GM04504 (cell line): Measurements from ENCODE around the gene CNR2.
"Not testable (repeated sequence)": the region's sequence is repeated elsewhere in the genome, so short reads cannot be mapped to it uniquely, and the experiment has no call there.

ENCODE experiments used
- DNase-seq: peaks from one replicate; pipeline ENCODE4 v3.0.0-alpha.2; 2012; ENCODE audit warnings: low read depth

CNR2 gene

DNA sequence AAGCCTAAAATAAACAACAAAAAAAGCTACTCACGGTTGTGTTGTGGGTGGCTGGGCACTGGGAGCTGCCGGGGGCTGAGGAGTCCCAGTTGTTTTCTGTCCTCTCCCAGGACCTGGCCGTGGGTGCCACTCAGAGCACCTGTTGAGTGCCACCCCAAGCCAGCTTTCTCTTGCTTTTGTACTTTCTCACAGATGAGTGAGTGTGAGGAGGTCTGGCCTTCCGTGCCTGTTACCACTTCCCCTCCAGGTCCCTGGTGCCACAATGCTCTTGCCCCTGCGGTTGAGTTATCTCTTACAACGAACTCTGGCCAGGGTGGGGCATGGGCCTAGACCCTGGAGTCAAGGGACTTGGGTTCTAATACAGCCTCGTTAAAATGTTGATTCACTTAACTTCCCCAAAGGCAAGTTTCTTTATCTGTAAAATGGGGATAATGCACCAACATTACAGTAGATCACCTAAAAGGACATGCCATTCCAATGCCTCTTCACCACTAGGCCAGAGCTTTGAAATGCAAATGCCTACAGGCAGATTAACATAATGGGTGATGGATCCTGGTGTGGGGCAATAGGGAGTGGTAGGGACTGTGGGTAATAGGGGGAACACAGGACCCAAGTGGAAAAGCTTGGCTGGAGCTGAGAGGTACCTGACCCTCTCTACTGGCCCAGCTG lies at the start of gene CNR2:
TSS of gene CNR2 (minus strand) at position 151 of the 669 bp plus-strand sequence. CDS start 37,745 bp downstream, outside the sequence.
- no peak for DNase-seq

- no peak for DNase-seq
Observed at GRCh38 chr1:23960291-23961020, 47.3 kb upstream of the CNR2 start.

DNA sequence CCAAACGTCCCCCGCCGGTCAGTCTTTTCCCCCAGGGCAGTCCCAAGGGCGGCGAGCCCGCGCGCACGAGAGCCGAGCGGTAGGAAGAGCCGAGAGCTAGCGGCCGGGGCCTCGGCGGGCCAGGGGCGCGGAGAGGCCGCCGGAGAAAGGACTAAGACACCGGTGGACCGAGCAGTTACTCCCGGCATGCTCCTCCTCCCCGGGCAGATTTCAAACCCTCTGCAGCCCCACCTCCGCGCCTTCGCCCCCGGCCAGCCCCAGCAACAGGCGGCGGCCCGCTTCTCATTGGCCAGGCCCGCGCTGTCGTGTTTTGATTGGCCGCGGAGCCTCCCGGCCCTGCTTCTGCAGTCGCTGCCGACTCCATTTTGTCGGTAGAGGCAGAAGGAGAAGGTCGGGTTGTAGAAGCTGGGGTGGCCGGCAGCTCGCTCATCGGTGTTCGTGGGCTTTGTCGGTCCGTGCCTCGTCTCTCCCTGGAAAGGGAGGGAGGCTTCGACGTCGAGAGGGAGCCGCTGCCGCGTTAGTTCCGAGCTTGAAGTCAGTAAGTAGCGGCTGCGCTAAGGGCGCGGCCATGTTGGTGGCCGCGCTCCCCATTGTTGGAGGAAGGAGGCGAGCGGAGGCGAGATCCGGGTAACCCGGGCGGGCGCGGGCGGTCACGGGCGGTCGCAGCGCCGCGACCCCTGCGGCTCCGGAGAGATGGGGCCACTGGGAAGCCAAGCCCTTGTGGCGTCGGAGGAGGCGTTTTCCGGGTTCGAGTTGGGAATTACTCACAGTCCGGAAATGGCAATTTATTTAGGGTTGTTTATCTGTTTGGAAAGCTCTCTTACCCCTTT lies 46.5 kb upstream of the CNR2 start, which contains the start of gene PNRC2:
TSS of gene PNRC2 (plus strand) at position 368 of the 830 bp plus-strand sequence. CDS start 1,630 bp downstream, outside the sequence.
- DNase-seq: peak; percentile 92

DNA sequence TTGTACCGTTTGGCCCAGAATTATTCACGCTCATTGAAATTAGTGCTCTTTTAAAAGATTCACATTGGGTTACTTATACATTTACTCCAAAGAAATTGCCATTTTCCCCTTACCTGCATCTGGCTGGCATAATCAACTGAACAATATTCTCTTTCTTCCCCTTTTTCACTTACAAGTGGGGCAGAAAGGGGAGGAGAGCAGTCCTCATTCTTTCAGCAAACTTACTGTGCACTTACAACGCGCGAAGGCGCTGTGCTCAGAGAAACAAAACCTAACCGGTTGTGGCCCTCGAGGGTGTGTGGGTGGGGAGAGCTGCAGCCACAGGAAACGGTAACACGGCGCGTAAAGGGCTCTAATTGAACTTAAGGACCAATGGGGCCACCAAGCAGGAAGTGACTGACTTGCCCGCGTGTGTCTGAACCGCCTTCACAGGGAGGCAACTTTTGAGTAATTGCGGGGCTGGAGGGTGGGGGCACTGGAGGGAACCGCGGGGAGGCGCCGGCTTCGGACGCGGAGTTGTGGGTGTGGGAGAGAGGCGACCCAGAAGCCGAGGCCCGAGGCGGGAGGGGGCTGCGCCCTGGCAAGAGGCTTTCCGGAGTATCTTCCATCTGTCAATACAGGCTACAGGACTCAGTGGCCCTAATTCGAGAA lies 45.8 kb upstream of the CNR2 start:
- DNase-seq: peak; percentile 64

GRCh38 chr1:23958040-23958809 lies 45.1 kb upstream of the CNR2 start:
- DNase-seq: not testable (repeated sequence)

- DNase-seq: no peak
Observed at GRCh38 chr1:23957096-23957495, 43.9 kb upstream of the CNR2 start.

DNA sequence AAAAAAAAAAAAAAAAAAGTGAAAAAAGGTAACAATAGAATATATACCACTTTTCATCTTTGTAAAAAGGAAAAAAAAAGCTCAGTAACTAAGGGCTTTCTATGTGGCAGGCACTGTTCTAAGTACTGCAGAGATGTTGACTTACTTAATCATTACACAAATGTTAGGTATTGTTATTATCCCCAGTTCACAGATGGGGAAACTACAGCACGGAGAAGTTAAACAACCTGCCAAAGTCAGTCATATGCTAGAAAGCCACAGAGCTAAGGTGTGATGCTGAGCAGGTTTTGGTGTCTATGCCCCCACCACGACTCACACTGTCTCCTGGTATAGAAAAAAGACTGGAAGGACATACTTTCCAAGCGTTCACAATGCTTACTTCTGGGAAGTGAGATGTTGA lies 39.9 kb upstream of the CNR2 start:
- no peak for DNase-seq

DNA sequence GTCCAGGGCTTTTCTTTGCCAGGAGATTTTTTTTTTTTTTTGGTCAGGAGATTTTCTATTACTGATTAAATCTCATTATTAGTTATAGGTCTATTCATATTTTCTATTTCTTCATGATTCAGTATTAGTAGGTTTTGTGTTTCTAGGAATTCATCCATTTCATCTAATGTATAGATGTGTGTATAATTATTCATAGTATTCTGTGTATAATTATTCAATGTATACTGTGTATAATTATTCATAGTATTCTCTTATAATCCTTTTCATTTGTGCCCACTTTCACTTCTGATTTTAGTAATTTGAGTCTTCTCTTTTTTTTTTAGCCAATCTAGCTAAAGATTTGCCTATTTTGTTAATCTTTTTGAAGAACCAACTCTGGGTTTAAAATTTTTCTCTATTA lies 34.2 kb upstream of the CNR2 start:
- DNase-seq: no peak

- no peak for DNase-seq
Observed at GRCh38 chr1:23936481-23937176, 23.5 kb upstream of the CNR2 start.

- no peak for DNase-seq
Observed at GRCh38 chr1:23931491-23931880, 18.3 kb upstream of the CNR2 start.

DNA sequence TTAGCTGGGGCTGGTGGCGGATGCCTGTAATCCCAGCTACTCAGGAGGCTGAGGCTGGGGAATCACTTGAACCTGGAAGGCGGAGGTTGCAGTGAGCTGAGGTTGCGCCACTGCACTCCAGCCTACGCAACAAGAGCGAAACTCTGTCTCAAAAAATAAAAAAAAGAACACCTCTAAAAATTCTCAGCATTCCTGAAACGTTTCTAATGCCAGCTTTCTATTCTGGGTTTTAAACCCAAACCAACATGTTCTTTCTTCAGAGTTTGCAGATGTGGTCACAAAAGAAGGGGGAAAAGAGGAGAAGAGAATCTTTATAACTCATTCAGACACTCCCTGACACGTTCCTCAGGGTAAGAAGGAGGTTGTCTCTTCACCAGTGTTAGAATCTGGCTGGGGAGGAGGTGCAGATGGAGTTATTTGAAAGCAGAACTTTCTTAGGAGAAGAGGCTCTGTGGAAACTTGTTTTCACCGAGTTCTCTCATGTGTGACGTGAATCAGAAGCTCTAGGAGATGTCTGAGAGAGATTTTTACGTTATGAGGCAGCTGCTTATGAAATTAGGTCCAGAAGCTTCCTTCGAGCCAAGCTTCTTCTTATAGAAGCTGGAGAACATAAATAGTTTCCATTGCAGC lies 17.8 kb upstream of the CNR2 start:
- peak; percentile 31 for DNase-seq

- DNase-seq: no peak
Observed at GRCh38 chr1:23930270-23930669, 17.1 kb upstream of the CNR2 start.

- DNase-seq: no peak
Observed at GRCh38 chr1:23928789-23929188, 15.6 kb upstream of the CNR2 start.

DNA sequence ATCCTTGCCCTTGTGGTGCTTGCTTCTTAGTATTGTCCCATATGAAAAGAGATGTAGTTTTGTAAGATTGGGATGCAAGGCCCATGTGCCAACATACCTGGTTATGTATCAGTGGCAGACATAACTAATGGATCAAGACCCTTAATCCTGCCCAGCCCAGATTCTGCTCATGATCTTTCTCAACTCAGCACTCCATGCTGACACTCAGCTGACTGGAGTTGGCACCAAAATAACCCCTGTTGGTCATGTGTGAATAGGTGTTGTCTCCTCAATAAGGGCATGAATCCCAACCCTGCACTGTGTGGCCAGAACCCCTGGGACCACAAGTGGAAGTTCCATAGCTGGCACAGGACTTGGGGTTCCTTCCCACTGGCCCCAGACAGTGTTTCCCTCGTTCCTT lies 13.9 kb upstream of the CNR2 start:
- no peak for DNase-seq

DNA sequence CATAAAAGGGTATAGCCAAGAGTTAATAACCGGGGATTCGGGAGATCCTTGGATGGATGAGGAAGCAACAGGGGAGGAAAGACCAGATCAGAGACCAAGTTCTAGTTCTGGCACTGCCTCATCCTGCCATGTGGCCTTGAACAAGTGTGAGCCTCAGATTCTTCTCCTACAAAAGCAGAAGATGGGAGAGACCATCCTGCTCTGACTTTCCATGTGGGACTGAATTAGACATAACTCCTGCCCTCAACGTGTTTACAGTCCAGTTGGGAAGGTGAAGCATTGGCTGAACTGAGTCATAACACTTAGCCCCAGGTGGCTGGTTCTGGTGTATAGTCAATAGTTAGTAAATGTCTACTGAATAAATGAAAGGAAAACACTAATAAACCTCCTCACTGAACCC lies 12.1 kb upstream of the CNR2 start:
- DNase-seq: no peak

- no peak for DNase-seq
Observed at GRCh38 chr1:23924601-23925000, 11.4 kb upstream of the CNR2 start.

GRCh38 chr1:23923592-23924499 lies 10.7 kb upstream of the CNR2 start:
- no peak for DNase-seq

DNA sequence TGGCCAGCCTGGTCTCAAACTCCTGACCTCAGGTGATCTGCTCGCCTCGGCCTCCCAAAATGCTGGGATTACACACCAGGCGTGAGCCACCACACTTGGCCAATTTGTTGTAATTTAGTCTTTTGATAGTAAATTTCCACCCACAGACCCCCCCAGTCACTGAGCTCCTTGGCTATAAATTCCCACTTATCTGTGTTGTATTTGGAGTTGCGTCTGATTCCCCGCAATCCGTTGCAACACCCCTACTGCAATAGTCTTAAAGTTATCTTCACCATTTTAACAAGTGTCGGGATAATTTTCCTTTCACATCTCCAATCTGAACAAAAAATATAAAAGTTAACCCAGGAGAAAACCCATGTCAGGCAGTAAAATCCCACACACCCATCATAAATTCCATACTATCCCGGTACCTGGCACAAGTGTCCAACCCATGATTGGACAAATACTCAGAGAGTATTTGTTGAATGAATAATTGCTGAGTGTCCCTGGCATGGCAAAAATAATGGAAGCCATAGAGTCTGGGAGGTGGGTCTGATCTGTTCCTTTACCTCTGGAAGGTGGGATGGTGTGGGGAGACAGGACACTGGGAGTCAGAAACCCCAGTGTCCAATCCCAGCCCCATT lies 9.3 kb upstream of the CNR2 start:
- no peak for DNase-seq
